Measurements from ENCODE around the gene GPANK1. TPM values are rescaled to one million over a fixed set of nuclear protein-coding genes. Genes with fewer than 3 reads are reported as not detected.

Gene GPANK1
- 10 to 100 TPM; 13.4 to 20.0 (median 16.7) TPM for total RNA-seq

DNA sequence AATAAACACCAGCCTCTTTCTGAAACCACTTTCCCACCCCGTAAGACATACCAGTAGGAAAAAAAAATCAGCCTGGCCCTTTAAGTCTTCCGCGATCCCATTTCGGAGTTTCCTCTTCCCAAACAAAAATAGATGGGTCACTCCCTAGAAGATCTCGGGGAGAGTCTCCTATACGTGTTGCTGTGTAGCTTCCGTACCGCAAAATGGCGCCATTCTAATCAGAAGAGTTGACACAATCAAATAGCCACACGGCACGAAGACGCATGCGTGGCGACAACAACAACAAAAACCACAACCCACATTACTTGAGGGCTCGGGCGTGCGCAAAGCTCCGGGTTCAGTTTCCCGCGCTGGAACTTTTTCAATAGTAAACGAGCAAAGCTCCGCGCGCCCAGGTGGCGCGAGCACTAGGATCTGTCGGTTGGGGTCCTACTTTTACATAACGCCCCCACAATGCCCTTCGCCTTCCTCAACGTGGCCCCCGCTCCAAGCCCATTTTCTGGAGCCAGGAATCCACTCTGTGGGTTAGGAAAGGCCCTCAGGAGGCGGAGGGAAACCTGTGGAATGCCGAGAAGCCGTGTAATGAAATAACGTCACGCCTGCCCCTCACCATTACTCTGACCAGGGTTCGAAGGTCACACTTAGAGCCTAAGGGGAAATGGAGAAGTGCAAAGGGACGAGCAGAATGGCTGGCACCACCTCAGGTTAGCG lies at the start of gene GPANK1:
TSS of gene GPANK1 (minus strand) at position 208 of the 711 bp plus-strand sequence. CDS start 519 bp downstream, outside the sequence.
- TF ChIP-seq CTCF (IDR thresholded peaks at IDR 0.05; ENCODE audit: low read depth), result no peak

- no peak for TF ChIP-seq CTCF (IDR thresholded peaks at IDR 0.05; ENCODE audit: low read depth)
Observed at GRCh38 chr6:31713991-31714684, 49.3 kb upstream of the GPANK1 start.

DNA sequence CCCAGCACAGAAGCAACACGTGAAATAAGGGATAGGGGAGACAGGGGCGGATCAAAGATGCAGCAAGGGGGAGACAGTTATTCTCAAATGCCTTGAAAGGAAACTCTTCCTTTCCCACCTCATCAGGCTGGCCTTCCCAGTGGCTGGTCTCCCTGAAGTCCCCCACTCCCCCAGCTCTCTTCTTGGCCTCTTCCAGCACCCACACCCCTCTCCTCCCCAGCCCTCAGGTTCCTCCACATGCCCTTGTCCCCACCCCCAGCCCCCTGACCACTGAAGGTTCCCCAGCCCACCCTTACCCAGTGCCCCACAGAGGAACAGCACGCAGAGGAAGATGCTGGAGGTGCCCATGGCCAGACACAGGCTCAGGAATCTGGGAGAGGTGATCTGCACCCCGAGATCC lies 48.7 kb upstream of the GPANK1 start:
- TF ChIP-seq CTCF (IDR thresholded peaks at IDR 0.05; ENCODE audit: low read depth), result no peak

DNA sequence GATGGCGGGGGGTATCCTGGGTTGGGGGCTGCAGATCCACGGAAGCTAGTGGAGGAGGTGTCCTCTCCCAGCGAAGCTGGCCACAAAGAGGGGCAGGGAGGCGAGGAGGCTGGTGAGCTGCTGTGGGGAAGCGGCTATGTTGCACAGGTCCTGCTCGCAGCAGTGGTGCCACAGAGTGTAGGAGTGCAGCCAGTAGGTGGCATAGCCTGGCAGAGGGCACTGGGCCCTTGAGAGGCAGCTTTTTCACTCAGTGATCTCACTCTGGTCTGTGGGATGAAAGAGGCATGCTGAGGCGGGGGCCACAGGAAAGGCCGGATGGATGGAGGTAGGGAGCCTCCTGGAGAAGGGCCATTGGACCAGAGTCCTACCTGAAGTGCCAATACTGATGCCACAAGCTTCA lies 47.5 kb upstream of the GPANK1 start:
- TF ChIP-seq CTCF (IDR thresholded peaks at IDR 0.05; ENCODE audit: low read depth), result no peak

GRCh38 chr6:31711233-31711632 lies 46.4 kb upstream of the GPANK1 start:
- no peak for TF ChIP-seq CTCF (IDR thresholded peaks at IDR 0.05; ENCODE audit: low read depth)

DNA sequence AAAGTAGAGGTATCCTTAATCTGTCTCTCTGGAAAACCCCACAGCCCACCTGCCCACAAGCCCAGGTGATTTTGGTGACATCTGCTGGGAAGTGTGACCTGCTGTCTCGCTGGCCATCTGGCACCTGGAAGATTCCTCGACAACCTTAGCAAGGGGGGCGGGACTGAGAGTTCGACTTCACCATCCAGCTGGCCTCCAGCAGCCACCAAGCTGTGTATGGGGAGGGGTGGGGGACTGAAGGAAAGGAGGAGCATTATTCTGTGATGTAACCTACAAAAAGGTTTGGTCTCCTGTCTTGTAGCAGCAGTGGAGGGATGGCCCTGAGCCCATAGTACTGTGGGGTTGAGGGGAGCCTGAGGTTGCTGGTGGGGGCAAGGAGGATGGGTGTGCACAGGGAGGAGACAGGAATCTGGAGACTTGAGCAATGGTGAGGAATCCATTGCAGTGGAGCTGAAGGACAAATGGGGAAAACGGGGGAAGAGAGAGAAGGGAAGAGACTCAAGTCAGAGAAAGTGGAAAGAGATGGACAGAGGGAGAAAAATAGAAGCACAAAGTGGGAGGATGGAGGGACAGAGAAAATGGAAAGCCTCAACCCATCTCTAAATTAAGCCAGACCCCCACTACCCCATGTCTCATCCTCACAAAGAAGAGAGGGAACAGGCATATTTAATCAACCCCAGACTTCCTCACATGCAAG lies 45.9 kb upstream of the GPANK1 start:
- TF ChIP-seq CTCF (IDR thresholded peaks at IDR 0.05; ENCODE audit: low read depth), result no peak

- TF ChIP-seq CTCF (IDR thresholded peaks at IDR 0.05; ENCODE audit: low read depth), result no peak
Observed at GRCh38 chr6:31708224-31708623, 43.4 kb upstream of the GPANK1 start.

All from subcutaneous adipose tissue (tissue), 4 donors.